ENCODE results near the gene TMEM89. TPM values are rescaled to one million over a fixed set of nuclear protein-coding genes. Genes with fewer than 3 reads are reported as not detected.

Gene TMEM89
- total RNA-seq, 3 donors from 2014 or later, result not detected

GRCh38 chr3:48662753-48663488 is 41.4 kb upstream of the TMEM89 start, which contains the start of gene CELSR3:
TSS of gene CELSR3 (minus strand) at chr3:48662886. CDS start at chr3:48662634, 252 bp downstream.
- intact Hi-C loops (cut with DNase I; ENCODE audit: low total_unique reads), result no loop called here
- Histone ChIP-seq H3K9me3 (no peaks in the 10 kb centered on the region), H3K27me3 (peaks cover 8 to 19% of the 10 kb centered on the region in 2 donors), H3K4me1 (peaks cover 0 to 7% of the 10 kb centered on the region in 2 donors), H3K4me3 (peak within 1 kb of the TSS; percentile 45 to 85 (median 59)), H3K27ac (peak within 1 kb of the TSS; percentile 86 to 89), H3K36me3 (no peaks in the 10 kb centered on the region)
- peak; percentile 57 to 79 for DNase-seq (ENCODE audit: low spot score in 2 of 2)
- peak in 1 of 3 donors; percentile 15 for TF ChIP-seq POLR2AphosphoS5 (IDR thresholded peaks at IDR 0.05)
- TF ChIP-seq CTCF (IDR thresholded peaks at IDR 0.05), result no peak

- intact Hi-C loops (cut with DNase I; ENCODE audit: low total_unique reads), result no loop called here
- Histone ChIP-seq H3K9me3 (no peaks in the 10 kb centered on the region), H3K27me3 (peaks cover 8 to 19% of the 10 kb centered on the region in 2 donors)
Observed at GRCh38 chr3:48662145-48662752, 40.7 kb upstream of the TMEM89 start.

GRCh38 chr3:48661501-48662144 is 40.1 kb upstream of the TMEM89 start:
- Histone ChIP-seq H3K4me3 (peak overlapping the region in 2 of 3 donors; percentile 35 to 53), H3K27ac (no peak overlapping the region), H3K27me3 (peaks cover 8 to 19% of the 10 kb centered on the region in 2 donors), H3K4me1 (peaks cover 0 to 7% of the 10 kb centered on the region in 2 donors), H3K36me3 (no peaks in the 10 kb centered on the region), H3K9me3 (no peaks in the 10 kb centered on the region)
- DNase-seq (ENCODE audit: low spot score in 2 of 2), result peak in 1 of 2 donors; percentile 75
- no peak for TF ChIP-seq CTCF (IDR thresholded peaks at IDR 0.05)
- TF ChIP-seq POLR2A (IDR thresholded peaks at IDR 0.05), result no peak
- TF ChIP-seq POLR2AphosphoS5 (IDR thresholded peaks at IDR 0.05), result peak; percentile 41 to 61 (median 51)
- intact Hi-C loops (cut with DNase I; ENCODE audit: low total_unique reads), result no loop called here

More at GRCh38 chr3:48662145-48662752, 40.7 kb upstream of the TMEM89 start:
- Histone ChIP-seq H3K27ac (no peak overlapping the region), H3K36me3 (no peaks in the 10 kb centered on the region), H3K4me1 (peaks cover 0 to 7% of the 10 kb centered on the region in 2 donors), H3K4me3 (peak overlapping the region in 2 of 3 donors; percentile 59 to 85)
- no peak for TF ChIP-seq CTCF (IDR thresholded peaks at IDR 0.05)
- no peak for TF ChIP-seq POLR2A (IDR thresholded peaks at IDR 0.05)
- no peak for TF ChIP-seq POLR2AphosphoS5 (IDR thresholded peaks at IDR 0.05)
- DNase-seq (ENCODE audit: low spot score in 2 of 2), result no peak

- H3K27me3 ChIP-seq, result peaks cover 8 to 19% of the 10 kb centered on the region in 2 donors
Observed at GRCh38 chr3:48660800-48661400, 39.3 kb upstream of the TMEM89 start.

More at GRCh38 chr3:48660800-48661400, 39.3 kb upstream of the TMEM89 start:
- H3K36me3 ChIP-seq, result no peaks in the 10 kb centered on the region
- peak overlapping the region in 1 of 3 donors; percentile 53 for H3K4me3 ChIP-seq
- H3K27ac ChIP-seq, result no peak overlapping the region
- H3K4me1 ChIP-seq, result peaks cover 0 to 7% of the 10 kb centered on the region in 2 donors
- no peak for TF ChIP-seq CTCF (IDR thresholded peaks at IDR 0.05)
- TF ChIP-seq POLR2A (IDR thresholded peaks at IDR 0.05), result no peak
- TF ChIP-seq POLR2AphosphoS5 (IDR thresholded peaks at IDR 0.05), result no peak
- intact Hi-C loops (cut with DNase I; ENCODE audit: low total_unique reads), result no loop called here
- DNase-seq (ENCODE audit: low spot score in 2 of 2), result no peak
- no peaks in the 10 kb centered on the region for H3K9me3 ChIP-seq
